Measurements from ENCODE around the gene ADGRD1.

ADGRD1 gene

DNA sequence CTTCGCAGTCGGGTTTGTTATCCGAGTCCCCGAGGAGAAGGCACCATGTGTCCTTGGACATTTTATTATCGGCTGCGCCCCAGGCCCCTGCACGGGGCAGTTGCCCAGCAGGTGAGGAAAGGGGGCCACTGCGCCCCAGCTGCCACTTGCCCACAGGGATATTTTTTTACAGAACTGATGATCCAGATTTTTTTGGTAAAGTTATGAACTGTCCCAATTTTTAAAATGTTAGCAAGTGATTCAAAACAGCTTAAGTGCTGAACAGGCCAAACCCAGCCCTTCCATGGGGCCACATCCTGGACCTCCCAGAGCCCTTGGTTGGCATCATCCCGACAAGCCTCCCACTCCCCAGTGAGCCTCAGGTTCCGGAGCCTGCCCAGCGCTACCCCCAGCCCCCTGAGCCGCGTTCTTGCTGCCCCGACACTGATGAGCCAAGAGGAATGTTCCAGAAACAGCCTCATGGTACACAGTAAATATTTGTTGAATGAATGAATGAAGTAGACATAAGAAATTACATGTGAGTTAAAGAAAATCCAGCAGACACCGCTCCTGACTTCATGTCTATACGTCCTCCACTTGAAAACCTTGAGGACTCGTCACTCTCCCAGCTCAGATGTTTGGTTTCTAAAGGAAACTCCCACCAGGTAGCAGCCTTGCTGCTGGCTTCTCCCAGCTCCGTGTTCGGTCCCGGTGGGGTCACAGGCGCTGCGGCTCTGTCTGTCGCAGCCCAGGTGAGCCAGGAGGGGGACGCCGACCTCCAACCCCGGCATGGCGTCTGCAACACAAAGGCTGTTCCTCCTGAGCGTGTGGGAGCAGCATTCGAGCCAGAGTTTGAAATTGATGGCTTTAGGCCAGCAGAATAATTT is 88.5 kb downstream of the ADGRD1 start:
- DNase-seq (ENCODE audit: low read depth in 2 of 2), result no peak

- DNase-seq (ENCODE audit: low read depth in 2 of 2), result no peak
Measured at GRCh38 chr12:131042834-131043245, 89.1 kb downstream of the ADGRD1 start.

- no peak for DNase-seq (ENCODE audit: low read depth in 2 of 2)
Measured at GRCh38 chr12:131043401-131043871, 89.7 kb downstream of the ADGRD1 start.

- DNase-seq (ENCODE audit: low read depth in 2 of 2), result no peak
Measured at GRCh38 chr12:131044136-131044535, 90.4 kb downstream of the ADGRD1 start.

- DNase-seq (ENCODE audit: low read depth in 2 of 2), result no peak
Measured at GRCh38 chr12:131044760-131045381, 91.2 kb downstream of the ADGRD1 start.

GRCh38 chr12:131045705-131046460 is 92.2 kb downstream of the ADGRD1 start:
- no peak for DNase-seq (ENCODE audit: low read depth in 2 of 2)

GRCh38 chr12:131046813-131047788 is 93.4 kb downstream of the ADGRD1 start:
- no peak for DNase-seq (ENCODE audit: low read depth in 2 of 2)

DNA sequence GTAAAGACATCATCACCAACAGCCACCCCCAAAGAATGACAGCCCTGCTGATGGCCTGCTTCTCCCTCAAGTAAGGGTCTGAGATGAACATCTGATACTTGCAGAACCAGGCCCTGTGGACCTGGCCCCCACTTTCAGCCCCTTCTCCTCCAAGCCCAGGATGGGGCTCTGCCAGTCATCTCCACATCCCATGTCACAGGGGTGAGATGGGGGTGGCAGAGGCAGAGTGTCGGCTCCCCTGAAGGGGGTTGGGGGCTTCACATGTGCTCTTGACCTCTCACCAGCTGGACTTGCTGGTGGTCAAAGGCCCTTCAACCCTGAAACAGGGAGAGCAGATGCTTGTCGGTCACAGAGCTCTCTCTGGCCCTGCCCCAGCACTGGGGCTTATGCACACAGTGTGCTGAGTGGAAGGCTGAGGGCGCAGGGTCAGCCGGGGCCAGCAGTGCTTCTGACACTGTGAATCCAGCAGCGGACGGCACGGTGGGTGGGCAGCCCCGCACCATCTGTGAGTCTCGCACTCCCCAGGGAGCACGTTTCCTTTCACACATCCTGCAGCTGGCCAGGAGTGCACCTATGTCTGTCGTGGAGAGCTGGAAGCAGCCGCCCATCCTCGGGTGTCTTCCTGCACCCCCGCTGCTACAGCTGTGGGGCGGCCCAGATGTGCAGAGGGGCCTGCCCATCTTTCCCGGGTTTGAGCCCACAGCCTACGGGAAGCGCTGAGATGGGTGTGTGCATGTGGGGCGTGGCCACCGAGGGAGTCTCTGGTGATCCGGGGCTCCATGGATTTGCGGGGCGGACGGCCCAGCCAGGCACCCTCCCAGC is 94.3 kb downstream of the ADGRD1 start:
- no peak for DNase-seq (ENCODE audit: low read depth in 2 of 2)

- no peak for DNase-seq (ENCODE audit: low read depth in 2 of 2)
Measured at GRCh38 chr12:131048611-131048990, 94.9 kb downstream of the ADGRD1 start.

- no peak for DNase-seq (ENCODE audit: low read depth in 2 of 2)
Measured at GRCh38 chr12:131049002-131049401, 95.3 kb downstream of the ADGRD1 start.

DNA sequence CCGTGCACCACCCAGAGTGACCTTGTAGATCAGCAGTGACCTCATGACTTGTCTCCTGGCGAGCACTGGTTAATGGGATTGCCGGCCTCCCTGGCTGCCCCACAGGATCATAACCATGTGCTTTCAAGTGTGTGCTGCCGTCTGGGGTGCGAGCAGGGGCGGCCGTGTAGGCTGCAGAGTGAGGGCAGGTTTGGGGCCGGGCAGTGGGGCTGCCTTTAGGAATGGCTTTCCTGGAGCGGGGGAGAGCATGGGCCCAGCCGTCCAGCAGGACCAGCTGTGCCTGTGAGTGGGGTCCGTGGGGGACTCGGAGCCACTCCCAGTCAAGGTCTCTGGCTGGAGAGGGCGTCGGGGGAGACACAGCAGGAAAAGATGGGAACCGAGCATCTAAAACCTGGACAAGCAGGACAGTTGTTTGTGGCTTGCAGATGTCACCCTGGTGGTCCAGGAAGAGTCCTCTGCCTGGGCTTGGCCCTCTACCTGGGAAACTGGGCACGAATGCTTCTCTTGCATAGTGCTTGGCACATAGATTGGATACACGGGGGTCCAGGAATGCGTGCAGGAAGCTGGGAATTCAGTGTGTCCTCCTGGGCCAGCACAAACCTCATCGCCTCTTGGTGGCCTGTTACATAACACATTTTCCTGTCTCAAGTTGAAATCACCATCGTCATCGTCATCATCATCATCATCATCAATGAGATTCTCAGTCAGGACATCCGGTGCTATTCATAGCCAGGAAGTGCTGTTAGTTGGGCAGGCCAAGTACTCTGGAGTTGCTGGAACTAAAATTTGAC is 96.0 kb downstream of the ADGRD1 start:
- DNase-seq (ENCODE audit: low read depth in 2 of 2), result no peak

DNA sequence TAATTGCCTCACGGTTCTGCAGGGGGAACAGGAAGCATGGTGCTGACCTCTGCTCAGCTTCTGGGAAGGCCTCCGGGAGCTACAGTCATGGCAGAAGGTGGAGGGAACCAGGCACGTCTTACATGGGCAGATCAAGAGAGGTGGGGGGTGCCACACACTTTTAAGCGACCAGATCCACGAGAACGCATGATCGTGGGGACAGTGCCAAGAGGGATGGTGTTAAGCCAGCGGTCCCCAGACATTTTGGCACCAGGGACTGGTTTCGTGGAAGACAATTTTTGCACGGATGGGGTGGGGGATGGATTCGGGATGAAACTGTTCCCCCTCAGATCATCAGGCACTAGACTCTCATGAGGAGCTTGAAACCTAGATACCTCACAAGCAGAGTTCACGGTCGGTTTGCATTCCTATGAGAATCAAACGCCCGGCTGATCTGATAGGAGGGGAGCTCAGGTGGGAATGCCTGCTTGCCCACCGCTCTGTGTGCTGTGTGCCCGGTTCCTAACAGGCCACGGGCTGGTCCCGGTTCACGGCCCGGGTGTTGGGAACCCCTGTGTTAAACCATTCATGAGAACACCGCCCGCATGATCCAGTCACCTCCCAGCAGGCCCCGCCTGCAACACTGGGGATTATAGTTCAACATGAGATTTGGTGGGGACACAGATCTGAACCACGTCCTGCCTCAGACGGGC is 96.9 kb downstream of the ADGRD1 start:
- no peak for DNase-seq (ENCODE audit: low read depth in 2 of 2)

- no peak for DNase-seq (ENCODE audit: low read depth in 2 of 2)
Measured at GRCh38 chr12:131051155-131051473, 97.4 kb downstream of the ADGRD1 start.

DNA sequence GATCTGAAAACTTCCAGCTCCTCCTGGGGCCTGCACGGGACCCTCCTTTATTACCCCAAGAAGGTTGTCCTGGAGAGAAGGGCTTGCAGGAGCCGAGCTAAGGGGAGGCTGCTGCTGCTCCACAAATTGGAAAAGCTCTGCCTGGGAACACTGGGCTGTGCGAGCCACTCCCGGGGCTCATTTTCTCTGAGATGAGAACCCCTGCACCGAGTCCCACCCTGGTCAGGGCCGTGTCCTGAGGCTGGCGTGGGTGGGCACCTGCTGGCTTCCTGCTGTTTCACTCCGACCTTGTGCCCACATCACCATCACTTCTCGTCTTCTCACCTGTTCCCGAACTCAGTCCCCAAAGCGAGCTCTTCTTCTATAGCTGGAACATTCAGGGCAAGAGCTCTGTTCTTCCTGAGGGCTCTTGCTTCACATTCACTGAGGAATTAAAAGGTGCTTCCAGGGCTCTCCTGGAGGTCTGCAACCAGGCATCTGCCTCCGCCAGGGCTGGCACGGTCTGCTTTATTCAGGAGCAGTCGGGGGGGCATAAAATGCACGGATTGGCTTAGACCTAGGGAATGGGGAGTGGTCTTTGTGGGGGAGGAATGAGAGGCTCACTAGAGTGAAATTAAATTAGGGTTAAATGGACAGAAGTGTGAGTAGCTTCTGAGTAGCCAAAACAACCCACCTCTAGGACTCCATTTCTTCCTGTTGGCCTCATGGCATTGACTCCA is 98.5 kb downstream of the ADGRD1 start:
- no peak for DNase-seq (ENCODE audit: low read depth in 2 of 2)

DNA sequence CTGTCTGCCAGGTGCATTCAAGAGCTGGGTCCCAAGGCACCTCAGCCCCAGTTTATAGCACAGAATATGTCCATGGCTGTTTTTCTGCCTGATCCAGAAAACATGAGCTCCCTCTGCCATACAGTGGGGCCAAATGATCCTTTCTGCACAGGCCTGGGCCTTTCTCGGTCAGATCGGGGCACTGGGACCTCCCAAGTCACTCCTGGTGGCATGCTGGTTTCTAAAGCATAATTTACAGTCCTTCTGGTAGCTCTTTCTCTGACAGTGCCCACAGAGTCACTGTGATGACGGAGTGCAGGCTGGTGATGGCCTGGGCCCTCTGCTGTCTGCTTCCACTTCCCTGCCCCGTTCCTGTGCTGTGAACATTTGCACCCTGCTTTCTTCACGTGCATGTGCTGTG is 99.2 kb downstream of the ADGRD1 start:
- DNase-seq (ENCODE audit: low read depth in 2 of 2), result no peak

DNA sequence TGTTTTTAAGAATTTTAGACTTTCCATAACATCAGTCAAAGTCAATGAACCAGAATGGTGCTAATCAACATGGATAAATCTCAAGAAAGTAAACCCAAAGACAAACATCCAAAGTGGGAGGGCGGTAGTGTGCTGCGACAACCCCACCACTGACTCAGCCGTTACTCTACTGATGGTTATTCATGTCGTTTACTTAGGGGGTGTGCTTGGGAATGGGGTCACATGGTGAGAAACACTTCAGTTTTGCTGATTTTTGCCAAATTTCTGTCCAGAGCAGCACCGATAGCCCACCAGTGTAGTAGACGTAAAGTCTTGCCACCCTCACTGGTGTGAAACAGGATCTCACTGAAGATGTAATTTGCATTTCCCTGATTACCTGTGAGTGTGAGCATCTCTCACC is 99.9 kb downstream of the ADGRD1 start:
- DNase-seq (ENCODE audit: low read depth in 2 of 2), result no peak

GRCh38 chr12:131054345-131055092 is 100.8 kb downstream of the ADGRD1 start:
- no peak for DNase-seq (ENCODE audit: low read depth in 2 of 2)

- no peak for DNase-seq (ENCODE audit: low read depth in 2 of 2)
Measured at GRCh38 chr12:131055093-131055465, 101.4 kb downstream of the ADGRD1 start.

All from fibroblast of skin of left biceps (primary cell).